MM.1S (cell line): ENCODE data around the gene TCF23.

Source experiments
- DNase-seq: peaks from one replicate; pipeline ENCODE4 v3.0.0-alpha.2; 2015
- H2AFZ ChIP-seq: fragments of 300-600 bp; sonication (generic); 2 replicates; pipeline ENCODE4 v1.6.0; 2016; ENCODE audit warnings: antibody characterized with exemption, low read length
- H3F3A ChIP-seq: fragments of 300-600 bp; sonication (generic); 2 replicates; pipeline ENCODE4 v1.6.1; 2016; ENCODE audit warnings: mild to moderate bottlenecking, antibody characterized with exemption, low read length, moderate library complexity, mixed read lengths; ENCODE audit not compliant: insufficient read depth
- H3K27ac ChIP-seq: fragments of 300-600 bp; sonication (generic); 2 replicates; pipeline ENCODE4 v1.5.1; 2016; ENCODE audit warnings: mild to moderate bottlenecking, low read length
- H3K27me3 ChIP-seq: fragments of 300-600 bp; sonication (generic); replicated peaks from 2 replicates; pipeline ENCODE4 v1.6.0; 2016; ENCODE audit warnings: low read length; ENCODE audit not compliant: insufficient read depth
- H3K36me3 ChIP-seq: fragments of 300-600 bp; sonication (generic); replicated peaks from 2 replicates; pipeline ENCODE4 v1.6.1; 2016; ENCODE audit warnings: mild to moderate bottlenecking, low read length, mixed read lengths; ENCODE audit not compliant: insufficient read depth
- H3K4me1 ChIP-seq: fragments of 300-600 bp; sonication (generic); 2 replicates; pipeline ENCODE4 v1.6.1; 2016; ENCODE audit warnings: low read length, mixed read lengths
- H3K4me2 ChIP-seq: fragments of 300-600 bp; sonication (generic); 2 replicates; pipeline ENCODE4 v1.6.0; 2016; ENCODE audit warnings: low read depth, low read length
- H3K4me3 ChIP-seq: fragments of 300-600 bp; sonication (generic); 2 replicates; pipeline ENCODE4 v1.5.1; 2016; ENCODE audit warnings: low read length, mixed read lengths
- H3K79me2 ChIP-seq: fragments of 300-600 bp; sonication (generic); 2 replicates; pipeline ENCODE4 v1.6.1; 2016; ENCODE audit warnings: mixed run types, low read length, mixed read lengths
- H3K9ac ChIP-seq: fragments of 300-600 bp; sonication (generic); 2 replicates; pipeline ENCODE4 v1.6.1; 2016; ENCODE audit warnings: low read length, mixed read lengths
- H3K9me2 ChIP-seq: fragments of 300-600 bp; sonication (generic); replicated peaks from 2 replicates; pipeline ENCODE4 v1.6.1; 2016; ENCODE audit warnings: mild to moderate bottlenecking, low read length, mixed read lengths; ENCODE audit not compliant: insufficient read depth
- H3K9me3 ChIP-seq: fragments of 300-600 bp; sonication (generic); replicated peaks from 2 replicates; pipeline ENCODE4 v1.6.1; 2016; ENCODE audit warnings: mild to moderate bottlenecking, low read length, mixed read lengths; ENCODE audit not compliant: insufficient read depth
- H4K20me1 ChIP-seq: fragments of 300-600 bp; sonication (generic); 2 replicates; pipeline ENCODE4 v1.6.1; 2016; ENCODE audit warnings: mild to moderate bottlenecking, low read length, moderate library complexity, mixed read lengths; ENCODE audit not compliant: insufficient read depth
- CTCF ChIP-seq: fragments of 300-600 bp; sonication (generic); IDR thresholded peaks from 2 replicates; pipeline ENCODE4 v1.5.1; 2016; ENCODE audit warnings: antibody characterized with exemption, low read length, mixed read lengths
- EZH2 ChIP-seq: fragments of 300-600 bp; sonication (generic); optimal IDR thresholded peaks from 2 replicates; pipeline ENCODE3; 2017; ENCODE audit warnings: low read depth, mild to moderate bottlenecking, antibody characterized with exemption, low read length, mixed read lengths
- EZH2phosphoT487 ChIP-seq: fragments of 300-600 bp; sonication (generic); IDR thresholded peaks from 2 replicates; pipeline ENCODE4 v1.6.1; 2018; ENCODE audit warnings: antibody characterized with exemption, low read length

Gene TCF23

GRCh38 chr2:27178469-27178868 is 29.7 kb downstream of the TCF23 start:
- DNase-seq = no peak
- H3K9me2 ChIP-seq = no peaks in the 10 kb centered on the region
- no peak overlapping the region for H3K4me3 ChIP-seq
- H3K27ac ChIP-seq = no peak overlapping the region
- H4K20me1 ChIP-seq = no peaks in the 10 kb centered on the region
- H3K36me3 ChIP-seq = no peaks in the 10 kb centered on the region
- H3F3A ChIP-seq = no peaks in the 10 kb centered on the region
- H3K9ac ChIP-seq = no peak overlapping the region
- H3K9me3 ChIP-seq = no peaks in the 10 kb centered on the region
- no peaks in the 10 kb centered on the region for H3K27me3 ChIP-seq
- peaks cover 14% of the 10 kb centered on the region for H3K4me1 ChIP-seq
- no peaks in the 10 kb centered on the region for H3K79me2 ChIP-seq
- no peak overlapping the region for H2AFZ ChIP-seq
- peak overlapping the region; percentile 25; the same call in 1 of the 2 replicates for H3K4me2 ChIP-seq
- no peak for TF ChIP-seq EZH2phosphoT487
- no peak for TF ChIP-seq CTCF
- no peak for TF ChIP-seq EZH2

DNA sequence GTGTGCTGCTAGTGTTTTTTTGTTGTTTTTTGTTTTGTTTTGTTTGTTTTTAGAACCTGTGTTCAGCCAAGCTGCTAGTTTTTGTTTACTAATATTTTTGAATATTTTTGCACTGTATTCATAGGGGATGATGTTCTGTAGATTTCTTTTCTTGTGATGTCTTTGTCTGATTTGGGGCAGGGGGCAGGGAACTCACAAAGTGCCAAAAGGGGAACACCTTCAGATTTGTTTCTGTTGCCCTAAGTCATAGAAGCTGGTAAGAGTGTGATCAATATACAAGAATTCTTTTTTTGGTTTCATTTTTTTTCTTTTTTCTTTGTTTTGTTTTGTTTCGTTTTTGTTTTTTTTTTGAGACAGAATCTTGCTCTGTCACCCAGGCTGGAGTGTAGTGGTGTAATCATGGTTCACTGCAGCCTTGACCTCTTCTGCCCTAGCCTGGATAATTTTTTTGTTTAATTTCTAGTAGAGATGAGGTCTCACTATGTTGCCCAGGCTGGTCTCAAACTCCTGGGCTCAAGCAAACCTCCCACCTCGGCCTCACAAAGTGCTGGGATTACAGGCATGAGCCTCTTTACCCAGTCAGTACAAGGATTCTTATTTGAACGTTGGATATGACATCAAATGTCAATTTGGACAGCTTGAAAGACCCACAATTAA is 30.7 kb downstream of the TCF23 start:
- no peak for DNase-seq
- H2AFZ ChIP-seq = peak overlapping the region; percentile 53
- H3K9me3 ChIP-seq = no peaks in the 10 kb centered on the region
- no peaks in the 10 kb centered on the region for H3K9me2 ChIP-seq
- no peaks in the 10 kb centered on the region for H3K27me3 ChIP-seq
- H3F3A ChIP-seq = no peaks in the 10 kb centered on the region
- H3K27ac ChIP-seq = no peak overlapping the region
- no peaks in the 10 kb centered on the region for H3K36me3 ChIP-seq
- H3K4me2 ChIP-seq = peak overlapping the region; percentile 25
- H3K4me1 ChIP-seq = peaks cover 14% of the 10 kb centered on the region
- H4K20me1 ChIP-seq = no peaks in the 10 kb centered on the region
- no peak overlapping the region; the same call in 1 of the 2 replicates for H3K9ac ChIP-seq
- no peak overlapping the region for H3K4me3 ChIP-seq
- no peak for TF ChIP-seq EZH2phosphoT487
- no peak for TF ChIP-seq CTCF
- TF ChIP-seq EZH2 = no peak
- H3K79me2 ChIP-seq = no peaks in the 10 kb centered on the region

- H3K4me1 ChIP-seq = peaks cover 28% of the 10 kb centered on the region
- no peaks in the 10 kb centered on the region for H3K36me3 ChIP-seq
- DNase-seq = no peak
- no peak overlapping the region for H3K4me2 ChIP-seq
- no peak overlapping the region for H3K4me3 ChIP-seq
- peaks cover 3% of the 10 kb centered on the region; the same call in 1 of the 2 replicates for H3F3A ChIP-seq
- H4K20me1 ChIP-seq = no peaks in the 10 kb centered on the region
- H3K27me3 ChIP-seq = no peaks in the 10 kb centered on the region
- H2AFZ ChIP-seq = no peak overlapping the region
- no peak overlapping the region for H3K9ac ChIP-seq
- no peak overlapping the region for H3K27ac ChIP-seq
- no peaks in the 10 kb centered on the region for H3K79me2 ChIP-seq
- TF ChIP-seq EZH2 (no peak), CTCF (no peak), EZH2phosphoT487 (no peak)
- H3K9me2 ChIP-seq = no peaks in the 10 kb centered on the region
- no peaks in the 10 kb centered on the region for H3K9me3 ChIP-seq
Observed at GRCh38 chr2:27182346-27182745, 33.5 kb downstream of the TCF23 start.
